Measurements from ENCODE around the gene REP15.
"Not testable (repeated sequence)": the region's sequence is repeated elsewhere in the genome, so short reads cannot be mapped to it uniquely, and the experiment has no call there.

DNA sequence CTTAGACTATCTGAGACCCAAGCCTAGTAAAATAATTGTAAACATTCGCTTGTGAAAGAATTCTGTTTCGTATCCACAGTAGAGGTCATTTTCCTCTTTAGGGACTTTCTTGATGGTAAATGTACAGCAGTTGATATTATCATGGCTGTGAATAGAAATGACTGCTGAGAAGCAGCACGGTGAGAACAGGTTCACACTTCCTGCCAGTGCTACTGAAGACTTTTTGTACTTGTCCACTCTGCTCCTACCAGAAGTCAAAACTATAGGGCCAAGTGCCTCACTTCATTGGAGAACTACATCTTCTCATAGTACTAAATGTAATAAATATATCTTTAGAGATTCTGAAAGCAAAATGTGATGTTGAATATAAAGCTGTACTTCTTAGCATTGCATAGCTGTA lies 40.8 kb upstream of the REP15 start:
- TF ChIP-seq CTCF, POLR2A (IDR thresholded peaks at IDR 0.05): not testable (repeated sequence)
